ENCODE measurements around the gene JAM3. TPM values are rescaled to one million over a fixed set of nuclear protein-coding genes. Genes with fewer than 3 reads are reported as not detected.
A peak's percentile ranks its signal among the peaks of the same experiment; 100 is the strongest.

JAM3 gene
- total and polyA plus RNA-seq, 8 donors: 4.0 to 83.4 (median 20.0) TPM

DNA sequence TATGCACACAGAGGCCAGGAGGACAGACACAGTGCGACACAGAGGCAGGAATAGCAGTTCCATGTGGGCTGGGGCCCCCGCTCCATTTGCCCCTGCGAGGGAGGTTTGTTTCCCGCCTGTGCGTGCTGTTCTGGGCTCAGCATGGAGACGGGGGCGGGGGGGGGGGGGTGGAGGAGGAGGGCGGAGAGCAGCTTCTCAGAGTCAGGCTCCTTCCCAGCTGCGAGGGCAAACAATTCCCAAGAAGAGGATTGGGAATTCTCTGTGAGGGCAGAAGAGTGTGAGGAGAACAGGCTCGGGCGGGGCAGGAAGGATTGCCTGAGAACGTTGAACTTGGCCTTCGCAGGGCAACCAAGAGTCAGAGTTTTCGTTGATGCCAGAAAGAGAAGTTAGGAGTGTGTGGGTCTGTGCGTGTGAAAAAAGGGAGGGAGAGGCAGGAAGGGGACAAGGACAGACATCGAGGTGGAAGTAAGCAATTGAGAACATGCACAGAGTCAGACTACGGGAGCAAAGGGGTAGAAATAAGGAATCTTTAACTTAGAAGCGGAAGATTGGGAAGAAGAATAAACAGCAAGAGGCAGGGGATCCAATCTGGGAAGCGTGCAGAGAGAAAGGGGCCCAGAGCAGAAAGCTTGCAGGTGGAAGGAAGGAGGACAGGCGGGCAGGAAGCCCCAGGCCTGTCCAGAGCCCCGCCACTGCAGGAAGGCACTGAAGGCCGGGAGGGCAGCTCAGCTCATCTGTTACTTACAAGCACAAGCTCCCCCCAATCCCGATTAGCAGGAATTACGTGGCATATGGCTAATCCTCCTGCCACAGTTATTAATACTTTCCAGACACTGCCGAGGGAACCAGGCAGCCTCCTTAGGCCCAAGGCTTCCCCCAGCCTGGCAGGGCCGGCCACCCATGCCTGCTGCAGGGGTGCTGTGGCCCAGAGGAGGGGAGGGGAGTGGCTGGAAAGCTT, 15.6 kb upstream of the JAM3 start:
- Histone ChIP-seq H3K27ac (peak overlapping the region in 3 of 5 donors; percentile 25 to 66 (median 37)), H3K9me3 (no peaks in the 10 kb centered on the region), H3K4me3 (no peak overlapping the region), H3K27me3 (peaks cover 0 to 18% (median 18%) of the 10 kb centered on the region in 3 donors), H3K4me1 (peaks cover 6 to 17% (median 9%) of the 10 kb centered on the region in 4 donors), H3K36me3 (no peaks in the 10 kb centered on the region)
- no peak for TF ChIP-seq POLR2AphosphoS5 (IDR thresholded peaks at IDR 0.05)
- no peak for TF ChIP-seq POLR2A (IDR thresholded peaks at IDR 0.05)
- TF ChIP-seq, protein P1, sequence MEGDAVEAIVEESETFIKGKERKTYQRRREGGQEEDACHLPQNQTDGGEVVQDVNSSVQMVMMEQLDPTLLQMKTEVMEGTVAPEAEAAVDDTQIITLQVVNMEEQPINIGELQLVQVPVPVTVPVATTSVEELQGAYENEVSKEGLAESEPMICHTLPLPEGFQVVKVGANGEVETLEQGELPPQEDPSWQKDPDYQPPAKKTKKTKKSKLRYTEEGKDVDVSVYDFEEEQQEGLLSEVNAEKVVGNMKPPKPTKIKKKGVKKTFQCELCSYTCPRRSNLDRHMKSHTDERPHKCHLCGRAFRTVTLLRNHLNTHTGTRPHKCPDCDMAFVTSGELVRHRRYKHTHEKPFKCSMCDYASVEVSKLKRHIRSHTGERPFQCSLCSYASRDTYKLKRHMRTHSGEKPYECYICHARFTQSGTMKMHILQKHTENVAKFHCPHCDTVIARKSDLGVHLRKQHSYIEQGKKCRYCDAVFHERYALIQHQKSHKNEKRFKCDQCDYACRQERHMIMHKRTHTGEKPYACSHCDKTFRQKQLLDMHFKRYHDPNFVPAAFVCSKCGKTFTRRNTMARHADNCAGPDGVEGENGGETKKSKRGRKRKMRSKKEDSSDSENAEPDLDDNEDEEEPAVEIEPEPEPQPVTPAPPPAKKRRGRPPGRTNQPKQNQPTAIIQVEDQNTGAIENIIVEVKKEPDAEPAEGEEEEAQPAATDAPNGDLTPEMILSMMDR (IDR thresholded peaks at IDR 0.05): no peak
- no peak for TF ChIP-seq EP300 (IDR thresholded peaks at IDR 0.05)
- 56 to 63% (median 58%) methylated on average over 24 to 26 of the region's 26 CpGs for WGBS, 5 donors
- no peak for DNase-seq
- intact Hi-C loops (cut with DNase I; ENCODE audit: low total_unique reads): loop anchor here (5.0 kb wide), 1 partner anchor 89 kb away; no protein-coding TSS in a partner anchor

DNA sequence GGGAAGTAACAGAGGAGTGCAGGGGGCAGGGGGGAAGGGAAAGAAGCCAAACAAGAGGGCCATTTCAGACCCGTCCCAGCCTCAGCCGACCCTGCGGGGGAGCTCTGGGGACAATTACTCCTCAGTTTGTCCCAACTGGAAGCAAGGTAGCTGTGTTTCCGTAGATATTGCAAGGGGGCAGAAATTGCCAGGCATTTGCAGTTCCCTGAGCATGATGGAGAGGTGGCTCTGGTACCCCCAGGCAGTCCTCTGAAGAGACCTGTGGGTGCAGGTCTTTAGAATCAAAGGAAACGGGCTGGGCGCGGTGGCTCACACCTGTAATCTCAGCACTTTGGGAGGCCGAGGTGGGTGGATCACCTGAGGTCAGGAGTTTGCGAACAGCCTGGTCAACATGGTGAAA, 13.8 kb upstream of the JAM3 start:
- intact Hi-C loops (cut with DNase I; ENCODE audit: low total_unique reads): no loop called here
- TF ChIP-seq EP300 (IDR thresholded peaks at IDR 0.05) (no peak), POLR2A (IDR thresholded peaks at IDR 0.05) (no peak), POLR2AphosphoS5 (IDR thresholded peaks at IDR 0.05) (no peak)
- TF ChIP-seq, protein P1 (IDR thresholded peaks at IDR 0.05): no peak

DNA sequence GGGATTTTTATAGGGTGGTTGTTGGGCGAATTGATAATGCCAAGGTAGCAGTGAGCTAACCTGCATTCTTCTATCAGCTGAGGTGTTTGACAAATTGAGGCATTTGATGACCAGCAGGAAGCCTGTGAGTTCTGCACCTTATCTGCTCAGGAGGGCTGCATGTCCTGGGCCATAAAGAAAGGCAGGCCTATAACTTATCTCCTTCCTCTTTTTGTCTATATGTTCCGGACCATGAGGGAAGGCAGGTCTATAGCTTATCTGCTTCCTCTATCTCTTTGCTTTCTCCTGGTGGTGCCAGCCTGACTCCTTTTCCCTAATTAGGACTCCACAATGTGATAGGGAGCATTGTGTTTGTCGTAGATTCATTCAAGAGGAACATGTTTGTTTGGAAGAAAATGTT, 8.6 kb upstream of the JAM3 start:
- WGBS, 5 donors: 47 to 64% (median 56%) methylated on average over 3 of the region's 3 CpGs
- peaks cover 0 to 21% (median 0%) of the 10 kb centered on the region in 3 donors for H3K27me3 ChIP-seq
- no peak overlapping the region for H3K4me3 ChIP-seq
- intact Hi-C loops (cut with DNase I; ENCODE audit: low total_unique reads): no loop called here
- H3K27ac ChIP-seq: peak overlapping the region in 1 of 5 donors; percentile 4
- no peaks in the 10 kb centered on the region for H3K9me3 ChIP-seq
- H3K36me3 ChIP-seq: no peaks in the 10 kb centered on the region
- no peak for DNase-seq
- H3K4me1 ChIP-seq: no peaks in the 10 kb centered on the region
- TF ChIP-seq, protein P1 (IDR thresholded peaks at IDR 0.05): no peak

More for the DNA sequence above, 13.8 kb upstream of the JAM3 start:
- 78 to 88% (median 86%) methylated on average over 4 to 9 of the region's 9 CpGs for WGBS, 5 donors
- Histone ChIP-seq H3K4me1 (peaks cover 6 to 15% (median 9%) of the 10 kb centered on the region in 4 donors), H3K27ac (no peak overlapping the region), H3K4me3 (no peak overlapping the region), H3K36me3 (no peaks in the 10 kb centered on the region), H3K27me3 (peaks cover 0 to 19% (median 8%) of the 10 kb centered on the region in 3 donors), H3K9me3 (no peaks in the 10 kb centered on the region)
- no peak for DNase-seq

DNA sequence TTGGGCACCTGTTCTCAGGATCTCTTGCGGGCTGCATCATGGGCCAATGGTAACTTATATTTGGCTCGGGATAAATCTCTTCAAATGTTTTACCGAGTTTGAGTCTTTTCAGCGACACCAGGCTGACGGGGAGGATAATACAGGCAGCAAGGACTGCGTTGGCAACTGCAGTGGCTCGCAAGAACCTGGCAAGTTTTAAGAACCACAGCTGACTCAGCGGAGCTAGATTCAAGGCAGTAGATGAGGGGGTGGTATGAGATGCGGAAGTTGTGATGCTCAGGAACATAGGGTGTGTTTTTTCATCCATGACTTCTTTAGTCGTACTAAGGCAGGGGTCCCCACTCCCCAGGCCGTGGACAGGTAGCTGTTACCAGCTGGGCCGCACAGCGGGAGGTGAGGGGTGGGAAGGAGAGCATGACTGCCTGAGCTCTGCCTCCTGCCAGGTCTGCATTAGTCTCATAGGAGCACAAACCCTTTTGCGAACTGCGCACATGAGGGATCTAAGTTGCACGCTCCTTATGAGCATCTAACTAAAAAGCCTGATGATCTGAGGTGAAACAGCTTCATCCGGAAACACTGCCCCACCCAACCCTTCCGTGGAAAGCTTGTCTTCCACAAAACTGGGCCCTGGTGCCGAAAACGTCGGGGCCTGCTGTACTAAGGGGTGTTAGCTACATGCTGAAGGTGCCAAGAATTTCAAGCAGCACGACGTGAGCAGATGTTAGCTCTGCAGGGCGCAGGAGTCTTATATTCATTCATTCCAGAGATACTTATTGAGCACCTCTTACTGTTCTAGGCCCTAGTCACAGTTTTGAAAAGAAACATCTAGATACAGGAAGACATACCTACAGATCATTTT, 6.4 kb upstream of the JAM3 start:
- Histone ChIP-seq H3K27me3 (peaks cover 0 to 41% (median 6%) of the 10 kb centered on the region in 3 donors), H3K4me1 (no peaks in the 10 kb centered on the region), H3K9me3 (no peaks in the 10 kb centered on the region), H3K36me3 (no peaks in the 10 kb centered on the region), H3K27ac (no peak overlapping the region), H3K4me3 (no peak overlapping the region)
- DNase-seq: no peak
- intact Hi-C loops (cut with DNase I; ENCODE audit: low total_unique reads): no loop called here
- TF ChIP-seq EP300 (IDR thresholded peaks at IDR 0.05) (no peak), POLR2AphosphoS5 (IDR thresholded peaks at IDR 0.05) (no peak), POLR2A (IDR thresholded peaks at IDR 0.05) (no peak)
- TF ChIP-seq, protein P1 (IDR thresholded peaks at IDR 0.05): no peak
- WGBS, 5 donors: 84 to 86% (median 85%) methylated on average over 24 of the region's 24 CpGs
